Measurements from ENCODE around the gene CAMKMT.
"Not testable (repeated sequence)": the region's sequence is repeated elsewhere in the genome, so short reads cannot be mapped to it uniquely, and the experiment has no call there.

The CAMKMT gene

GRCh38 chr2:44559108-44559507 lies 197.4 kb downstream of the CAMKMT start:
- no peak for DNase-seq

GRCh38 chr2:44560352-44560751 lies 198.6 kb downstream of the CAMKMT start:
- DNase-seq = no peak

GRCh38 chr2:44560941-44561340 lies 199.2 kb downstream of the CAMKMT start:
- DNase-seq = no peak

GRCh38 chr2:44562737-44563136 lies 201.0 kb downstream of the CAMKMT start:
- no peak for DNase-seq

GRCh38 chr2:44564752-44565151 lies 203.0 kb downstream of the CAMKMT start:
- DNase-seq = no peak

- no peak for DNase-seq
Measured at GRCh38 chr2:44566059-44566458, 204.3 kb downstream of the CAMKMT start.

GRCh38 chr2:44569491-44569890 lies 207.7 kb downstream of the CAMKMT start:
- no peak for DNase-seq

GRCh38 chr2:44570271-44570670 lies 208.5 kb downstream of the CAMKMT start:
- DNase-seq = no peak

GRCh38 chr2:44570777-44571176 lies 209.0 kb downstream of the CAMKMT start:
- no peak for DNase-seq

- no peak for DNase-seq
Measured at GRCh38 chr2:44572196-44572900, 210.6 kb downstream of the CAMKMT start.

GRCh38 chr2:44573996-44574395 lies 212.2 kb downstream of the CAMKMT start:
- no peak for DNase-seq

GRCh38 chr2:44578471-44579093 lies 216.8 kb downstream of the CAMKMT start:
- DNase-seq = no peak

- no peak for DNase-seq
Measured at GRCh38 chr2:44579115-44579836, 217.5 kb downstream of the CAMKMT start.

- DNase-seq = no peak
Measured at GRCh38 chr2:44579837-44580230, 218.1 kb downstream of the CAMKMT start.

GRCh38 chr2:44580875-44581515 lies 219.2 kb downstream of the CAMKMT start:
- DNase-seq = no peak

GRCh38 chr2:44582363-44583008 lies 220.7 kb downstream of the CAMKMT start:
- no peak for DNase-seq

- DNase-seq = not testable (repeated sequence)
Measured at GRCh38 chr2:44595615-44596014, 233.9 kb downstream of the CAMKMT start.

- no peak for DNase-seq
Measured at GRCh38 chr2:44596537-44597320, 235.0 kb downstream of the CAMKMT start.

GRCh38 chr2:44598330-44599119 lies 236.8 kb downstream of the CAMKMT start:
- DNase-seq = no peak

- DNase-seq = no peak
Measured at GRCh38 chr2:44599130-44599529, 237.4 kb downstream of the CAMKMT start.

- DNase-seq = no peak
Measured at GRCh38 chr2:44602446-44602845, 240.7 kb downstream of the CAMKMT start.
